SU-DHL-6 (cell line): Measurements from ENCODE around the gene TMEM37.

Experiments
- H2AFZ ChIP-seq: fragments of 200-600 bp; sonication (generic); 2 replicates; pipeline ENCODE4 v1.6.1; 2014; ENCODE audit warnings: low read depth, mild to moderate bottlenecking, moderate library complexity, mixed read lengths, antibody characterized with exemption, low read length; ENCODE audit not compliant: severe bottlenecking
- H3F3A ChIP-seq: fragments of 200-600 bp; shearing (Covaris generic); 2 replicates; pipeline ENCODE4 v1.6.0; 2016; ENCODE audit warnings: antibody characterized with exemption, mild to moderate bottlenecking; ENCODE audit not compliant: insufficient read depth
- H3K27ac ChIP-seq: fragments of 200-600 bp; sonication (generic); 2 replicates; pipeline ENCODE4 v1.5.1; 2016; ENCODE audit warnings: low read depth, mild to moderate bottlenecking, low read length, moderate library complexity, mixed read lengths
- H3K27me3 ChIP-seq: fragments of 200-600 bp; sonication (generic), shearing (Covaris generic); 2 replicates; pipeline ENCODE4 v1.6.0; 2014; ENCODE audit warnings: mild to moderate bottlenecking, low read length
- H3K36me3 ChIP-seq: fragments of 200-600 bp; sonication (generic); 2 replicates; pipeline ENCODE4 v1.6.1; 2014; ENCODE audit warnings: mild to moderate bottlenecking, low read length, mixed read lengths
- H3K4me2 ChIP-seq: fragments of 300-600, 200-600 bp; shearing (Covaris generic), sonication (generic); 2 replicates; pipeline ENCODE4 v1.6.0; 2014; ENCODE audit warnings: low read length, low read depth, mild to moderate bottlenecking; ENCODE audit not compliant: poor library complexity, severe bottlenecking
- H3K4me3 ChIP-seq: fragments of 200-600 bp; sonication (generic); 2 replicates; pipeline ENCODE4 v1.5.1; 2014; ENCODE audit warnings: antibody characterized with exemption, low read length, mild to moderate bottlenecking, mixed read lengths; ENCODE audit not compliant: insufficient read depth, poor library complexity, severe bottlenecking
- H3K79me2 ChIP-seq: fragments of 200-600 bp; sonication (generic); 2 replicates; pipeline ENCODE4 v1.6.1; 2014; ENCODE audit warnings: mild to moderate bottlenecking, low read length, moderate library complexity; ENCODE audit not compliant: insufficient read depth
- H3K9ac ChIP-seq: fragments of 200-600 bp; sonication (generic); 2 replicates; pipeline ENCODE4 v1.7.0; 2014; ENCODE audit warnings: mild to moderate bottlenecking, low read length
- H3K9me2 ChIP-seq: fragments of 200-600 bp; sonication (generic); replicated peaks from 2 replicates; pipeline ENCODE4 v1.6.1; 2014; ENCODE audit warnings: low read length; ENCODE audit not compliant: insufficient read depth
- H3K9me3 ChIP-seq: fragments of 200-600 bp; sonication (generic); 2 replicates; pipeline ENCODE4 v1.6.1; 2014; ENCODE audit warnings: low read length, mixed read lengths; ENCODE audit not compliant: insufficient read depth
- H4K20me1 ChIP-seq: fragments of 200-600 bp; sonication (generic); 2 replicates; pipeline ENCODE4 v1.6.1; 2014; ENCODE audit warnings: low read depth, mild to moderate bottlenecking, antibody characterized with exemption, low read length, moderate library complexity, mixed read lengths
- CTCF ChIP-seq: fragments of 200-600 bp; sonication (generic); IDR thresholded peaks from one replicate; pipeline ENCODE4 v1.5.1; 2017; ENCODE audit warnings: antibody characterized with exemption, mild to moderate bottlenecking, low read length, moderate library complexity; ENCODE audit not compliant: insufficient read depth, poor library complexity, severe bottlenecking
- EZH2phosphoT487 ChIP-seq: fragments of 200-600 bp; sonication (generic), shearing (Covaris generic); conservative IDR thresholded peaks from 2 replicates; pipeline ENCODE4 v1.6.1; 2018; ENCODE audit warnings: mild to moderate bottlenecking, antibody characterized with exemption, low read length, moderate library complexity, mixed read lengths

TMEM37 gene

GRCh38 chr2:119463990-119464389 lies 32.3 kb downstream of the TMEM37 start:
- H3K27ac ChIP-seq = no peak overlapping the region
- H3K27me3 ChIP-seq = no peaks in the 10 kb centered on the region
- no peaks in the 10 kb centered on the region for H3K9me3 ChIP-seq
- H3K36me3 ChIP-seq = no peaks in the 10 kb centered on the region
- no peaks in the 10 kb centered on the region for H3K9me2 ChIP-seq
- H2AFZ ChIP-seq = no peak overlapping the region
- TF ChIP-seq EZH2phosphoT487 (no peak), CTCF (no peak)
- H3K79me2 ChIP-seq = no peaks in the 10 kb centered on the region
- no peak overlapping the region for H3K9ac ChIP-seq
- H4K20me1 ChIP-seq = no peaks in the 10 kb centered on the region
- no peaks in the 10 kb centered on the region for H3F3A ChIP-seq
- H3K4me2 ChIP-seq = no peak overlapping the region
- H3K4me3 ChIP-seq = no peak overlapping the region

GRCh38 chr2:119464981-119465380 lies 33.3 kb downstream of the TMEM37 start:
- TF ChIP-seq EZH2phosphoT487 (no peak), CTCF (no peak)
- no peaks in the 10 kb centered on the region for H3K27me3 ChIP-seq
- no peak overlapping the region for H3K9ac ChIP-seq
- H3F3A ChIP-seq = no peaks in the 10 kb centered on the region
- H3K9me2 ChIP-seq = no peaks in the 10 kb centered on the region
- no peaks in the 10 kb centered on the region for H3K9me3 ChIP-seq
- H3K36me3 ChIP-seq = no peaks in the 10 kb centered on the region
- no peak overlapping the region for H3K4me3 ChIP-seq
- no peak overlapping the region for H2AFZ ChIP-seq
- H3K79me2 ChIP-seq = no peaks in the 10 kb centered on the region
- H3K4me2 ChIP-seq = no peak overlapping the region
- H3K27ac ChIP-seq = no peak overlapping the region
- no peaks in the 10 kb centered on the region for H4K20me1 ChIP-seq

GRCh38 chr2:119465687-119466086 lies 34.0 kb downstream of the TMEM37 start:
- no peaks in the 10 kb centered on the region for H3K9me2 ChIP-seq
- H4K20me1 ChIP-seq = no peaks in the 10 kb centered on the region
- no peaks in the 10 kb centered on the region for H3F3A ChIP-seq
- no peaks in the 10 kb centered on the region for H3K27me3 ChIP-seq
- TF ChIP-seq CTCF (no peak), EZH2phosphoT487 (no peak)
- no peak overlapping the region for H3K9ac ChIP-seq
- no peak overlapping the region for H3K4me3 ChIP-seq
- H2AFZ ChIP-seq = no peak overlapping the region
- no peaks in the 10 kb centered on the region for H3K36me3 ChIP-seq
- H3K4me2 ChIP-seq = no peak overlapping the region
- no peaks in the 10 kb centered on the region for H3K9me3 ChIP-seq
- no peaks in the 10 kb centered on the region for H3K79me2 ChIP-seq
- H3K27ac ChIP-seq = no peak overlapping the region
